VCaP (cell line): ENCODE data around the gene UBE2E2.
A peak's percentile ranks its signal among the peaks of the same experiment; 100 is the strongest.

Experiments used
- H3K27ac ChIP-seq: fragments of 450-650 bp; 2 replicates; pipeline ENCODE4 v1.5.1; 2017
- CTCF ChIP-seq: fragments of 450-650 bp; conservative IDR thresholded peaks from 2 replicates; pipeline ENCODE4 v1.5.1; 2017; ENCODE audit warnings: mild to moderate bottlenecking, moderate library complexity

UBE2E2 gene

GRCh38 chr3:23452408-23452807, 249.3 kb downstream of the UBE2E2 start:
- no peak for TF ChIP-seq CTCF

GRCh38 chr3:23455084-23455483, 252.0 kb downstream of the UBE2E2 start:
- H3K27ac ChIP-seq = no peak overlapping the region
- TF ChIP-seq CTCF = no peak

More at GRCh38 chr3:23452408-23452807, 249.3 kb downstream of the UBE2E2 start:
- H3K27ac ChIP-seq = no peak overlapping the region

GRCh38 chr3:23455775-23456174, 252.6 kb downstream of the UBE2E2 start:
- no peak for TF ChIP-seq CTCF
- no peak overlapping the region for H3K27ac ChIP-seq

- TF ChIP-seq CTCF = no peak
- H3K27ac ChIP-seq = no peak overlapping the region
Observed at GRCh38 chr3:23457697-23458096, 254.6 kb downstream of the UBE2E2 start.

GRCh38 chr3:23459465-23459864, 256.3 kb downstream of the UBE2E2 start:
- no peak for TF ChIP-seq CTCF
- peak overlapping the region; percentile 31 for H3K27ac ChIP-seq

- TF ChIP-seq CTCF = no peak
Observed at GRCh38 chr3:23459889-23460546, 256.9 kb downstream of the UBE2E2 start.

GRCh38 chr3:23461069-23461468, 257.9 kb downstream of the UBE2E2 start:
- TF ChIP-seq CTCF = no peak
- H3K27ac ChIP-seq = no peak overlapping the region; the same call in 1 of the 2 replicates

More at GRCh38 chr3:23459889-23460546, 256.9 kb downstream of the UBE2E2 start:
- peak overlapping the region; percentile 31 for H3K27ac ChIP-seq
